ENCODE data around the gene RTN4RL2.

DNA sequence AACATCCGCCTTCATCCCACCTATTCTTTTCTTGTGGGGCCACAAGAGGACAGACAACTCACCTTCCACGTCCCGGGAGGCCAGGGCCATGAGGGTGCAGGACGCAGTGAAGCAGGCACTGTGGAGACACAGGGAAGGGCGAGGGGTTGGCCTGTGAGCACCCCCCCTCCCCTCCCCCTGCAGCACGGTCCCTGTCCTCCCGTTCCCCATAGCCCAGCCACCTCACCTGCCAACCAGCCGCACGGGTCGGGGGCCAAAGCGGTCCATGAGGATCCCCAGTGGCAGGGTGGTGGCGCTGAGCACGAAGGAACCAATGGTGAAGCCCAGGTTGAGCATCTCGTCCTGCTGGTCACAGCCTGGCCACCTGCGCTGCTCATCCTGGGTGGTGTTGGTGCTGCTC lies 40.6 kb downstream of the RTN4RL2 start:
- TF ChIP-seq, protein P1, sequence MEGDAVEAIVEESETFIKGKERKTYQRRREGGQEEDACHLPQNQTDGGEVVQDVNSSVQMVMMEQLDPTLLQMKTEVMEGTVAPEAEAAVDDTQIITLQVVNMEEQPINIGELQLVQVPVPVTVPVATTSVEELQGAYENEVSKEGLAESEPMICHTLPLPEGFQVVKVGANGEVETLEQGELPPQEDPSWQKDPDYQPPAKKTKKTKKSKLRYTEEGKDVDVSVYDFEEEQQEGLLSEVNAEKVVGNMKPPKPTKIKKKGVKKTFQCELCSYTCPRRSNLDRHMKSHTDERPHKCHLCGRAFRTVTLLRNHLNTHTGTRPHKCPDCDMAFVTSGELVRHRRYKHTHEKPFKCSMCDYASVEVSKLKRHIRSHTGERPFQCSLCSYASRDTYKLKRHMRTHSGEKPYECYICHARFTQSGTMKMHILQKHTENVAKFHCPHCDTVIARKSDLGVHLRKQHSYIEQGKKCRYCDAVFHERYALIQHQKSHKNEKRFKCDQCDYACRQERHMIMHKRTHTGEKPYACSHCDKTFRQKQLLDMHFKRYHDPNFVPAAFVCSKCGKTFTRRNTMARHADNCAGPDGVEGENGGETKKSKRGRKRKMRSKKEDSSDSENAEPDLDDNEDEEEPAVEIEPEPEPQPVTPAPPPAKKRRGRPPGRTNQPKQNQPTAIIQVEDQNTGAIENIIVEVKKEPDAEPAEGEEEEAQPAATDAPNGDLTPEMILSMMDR (IDR thresholded peaks at IDR 0.05 in 4 of 5, conservative IDR thresholded peaks at IDR 0.05 in 1 of 5) = no peak
- TF ChIP-seq POLR2A (IDR thresholded peaks at IDR 0.05) = no peak
